Parathyroid adenoma (tissue), 2 donors: ENCODE measurements around the gene S100A4.

Source experiments
- H2AFZ ChIP-seq: fragments of 300-600 bp; sonication (generic); one replicate; pipeline ENCODE4 v1.7.0; 2017; ENCODE audit warnings: antibody characterized with exemption, mild to moderate bottlenecking
- H3K27ac ChIP-seq: fragments of 300-600 bp; sonication (generic); one replicate; pipeline ENCODE4 v1.7.0; 2017
- H3K27me3 ChIP-seq: fragments of 300-600 bp; sonication (generic); one replicate; pipeline ENCODE4 v1.7.0; 2017; ENCODE audit warnings: low read length; ENCODE audit not compliant: control insufficient read depth, insufficient read depth
- H3K36me3 ChIP-seq: fragments of 300-600 bp; sonication (generic); one replicate; pipeline ENCODE4 v1.7.0; 2017; ENCODE audit warnings: low read length; ENCODE audit not compliant: control insufficient read depth, insufficient read depth
- H3K4me1 ChIP-seq: fragments of 300-600 bp; sonication (generic); one replicate; pipeline ENCODE4 v1.7.0; 2017; ENCODE audit warnings: control low read depth
- H3K4me2 ChIP-seq: fragments of 300-600 bp; sonication (generic); one replicate; pipeline ENCODE4 v1.7.0; 2017; ENCODE audit warnings: low read length
- H3K4me3 ChIP-seq: fragments of 300-600 bp; sonication (generic); one replicate; pipeline ENCODE4 v1.7.0; 2017; ENCODE audit warnings: low read depth, low read length
- H3K79me2 ChIP-seq: fragments of 300-600 bp; sonication (generic); one replicate; pipeline ENCODE4 v1.7.0; 2017; ENCODE audit warnings: control low read depth
- H3K9ac ChIP-seq: fragments of 300-600 bp; sonication (generic); one replicate; pipeline ENCODE4 v1.7.0; 2017; ENCODE audit warnings: mild to moderate bottlenecking
- H3K9me3 ChIP-seq: fragments of 300-600 bp; sonication (generic); one replicate; pipeline ENCODE4 v1.7.0; 2017; ENCODE audit warnings: low read length; ENCODE audit not compliant: control insufficient read depth
- TF ChIP-seq, protein P1 (sequence below): fragments of 300-600 bp; sonication (generic); IDR thresholded peaks from one replicate; pipeline ENCODE4 v1.7.0; 2017; ENCODE audit warnings: antibody characterized with exemption, mild to moderate bottlenecking
- donor health status: primary hyperparathyroidism.

S100A4 gene

DNA sequence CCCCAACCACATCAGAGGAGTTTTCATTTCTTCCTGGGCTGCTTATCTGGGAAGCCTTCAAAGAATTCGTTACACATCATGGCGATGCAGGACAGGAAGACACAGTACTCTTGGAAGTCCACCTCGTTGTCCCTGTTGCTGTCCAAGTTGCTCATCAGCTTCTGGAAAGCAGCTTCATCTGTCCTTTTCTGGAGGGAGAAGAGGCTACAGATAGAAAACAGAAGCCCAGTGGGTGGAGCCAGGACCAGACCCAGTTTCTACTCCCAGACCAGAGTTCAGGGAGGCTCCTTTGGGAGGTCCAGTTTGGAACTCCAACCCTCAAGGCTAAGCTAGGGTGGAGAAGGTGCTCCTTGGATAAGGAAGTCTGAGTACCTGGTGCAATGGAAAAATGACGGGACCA, 1.9 kb downstream of the S100A4 start:
- Histone ChIP-seq H3K36me3 (no peaks in the 10 kb centered on the region), H2AFZ (no peak overlapping the region), H3K9me3 (no peaks in the 10 kb centered on the region), H3K9ac (no peak overlapping the region), H3K79me2 (no peaks in the 10 kb centered on the region), H3K4me2 (no peak overlapping the region), H3K4me1 (no peaks in the 10 kb centered on the region), H3K27ac (no peak overlapping the region), H3K4me3 (no peak overlapping the region), H3K27me3 (no peaks in the 10 kb centered on the region)
- TF ChIP-seq, protein P1, sequence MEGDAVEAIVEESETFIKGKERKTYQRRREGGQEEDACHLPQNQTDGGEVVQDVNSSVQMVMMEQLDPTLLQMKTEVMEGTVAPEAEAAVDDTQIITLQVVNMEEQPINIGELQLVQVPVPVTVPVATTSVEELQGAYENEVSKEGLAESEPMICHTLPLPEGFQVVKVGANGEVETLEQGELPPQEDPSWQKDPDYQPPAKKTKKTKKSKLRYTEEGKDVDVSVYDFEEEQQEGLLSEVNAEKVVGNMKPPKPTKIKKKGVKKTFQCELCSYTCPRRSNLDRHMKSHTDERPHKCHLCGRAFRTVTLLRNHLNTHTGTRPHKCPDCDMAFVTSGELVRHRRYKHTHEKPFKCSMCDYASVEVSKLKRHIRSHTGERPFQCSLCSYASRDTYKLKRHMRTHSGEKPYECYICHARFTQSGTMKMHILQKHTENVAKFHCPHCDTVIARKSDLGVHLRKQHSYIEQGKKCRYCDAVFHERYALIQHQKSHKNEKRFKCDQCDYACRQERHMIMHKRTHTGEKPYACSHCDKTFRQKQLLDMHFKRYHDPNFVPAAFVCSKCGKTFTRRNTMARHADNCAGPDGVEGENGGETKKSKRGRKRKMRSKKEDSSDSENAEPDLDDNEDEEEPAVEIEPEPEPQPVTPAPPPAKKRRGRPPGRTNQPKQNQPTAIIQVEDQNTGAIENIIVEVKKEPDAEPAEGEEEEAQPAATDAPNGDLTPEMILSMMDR: no peak

GRCh38 chr1:153542956-153543711, 2.5 kb downstream of the S100A4 start:
- Histone ChIP-seq H3K4me2 (no peak overlapping the region), H3K9me3 (no peaks in the 10 kb centered on the region), H3K27ac (no peak overlapping the region), H2AFZ (no peak overlapping the region), H3K4me1 (no peaks in the 10 kb centered on the region), H3K79me2 (no peaks in the 10 kb centered on the region), H3K9ac (no peak overlapping the region), H3K36me3 (no peaks in the 10 kb centered on the region), H3K27me3 (no peaks in the 10 kb centered on the region), H3K4me3 (no peak overlapping the region)
- TF ChIP-seq, protein P1: no peak

GRCh38 chr1:153541641-153542590, 3.7 kb downstream of the S100A4 start:
- Histone ChIP-seq H3K79me2 (no peaks in the 10 kb centered on the region), H3K9me3 (no peaks in the 10 kb centered on the region), H2AFZ (no peak overlapping the region), H3K4me2 (no peak overlapping the region), H3K27ac (no peak overlapping the region), H3K36me3 (no peaks in the 10 kb centered on the region), H3K4me3 (no peak overlapping the region), H3K27me3 (no peaks in the 10 kb centered on the region), H3K9ac (no peak overlapping the region), H3K4me1 (no peaks in the 10 kb centered on the region)
- TF ChIP-seq, protein P1: no peak

- H3K27ac ChIP-seq: no peak within 1 kb of the TSS
- no peak within 1 kb of the TSS for H2AFZ ChIP-seq
- TF ChIP-seq, protein P1: no peak
- no peaks in the 10 kb centered on the region for H3K9me3 ChIP-seq
- no peak within 1 kb of the TSS for H3K4me3 ChIP-seq
- H3K9ac ChIP-seq: no peak within 1 kb of the TSS
- no peaks in the 10 kb centered on the region for H3K36me3 ChIP-seq
- no peak within 1 kb of the TSS for H3K4me2 ChIP-seq
- peaks cover 4% of the 10 kb centered on the region for H3K4me1 ChIP-seq
- H3K79me2 ChIP-seq: no peaks in the 10 kb centered on the region
- no peaks in the 10 kb centered on the region for H3K27me3 ChIP-seq
Measured at GRCh38 chr1:153540394-153541361, 4.9 kb downstream of the S100A4 start, which contains the start of gene S100A5. Gene S100A5, minus strand, starts transcription at chr1:153540934. Its CDS starts 743 bp downstream, at chr1:153540191.
